Neural cell (in vitro differentiated cells): ENCODE results near the gene PLVAP. TPM values are rescaled to one million over a fixed set of nuclear protein-coding genes. Genes with fewer than 3 reads are reported as not detected.

Experiments
- H2AFZ ChIP-seq: fragments of 200-600, 300-800 bp; sonication (generic), shearing (Covaris generic); 2 replicates; pipeline ENCODE4 v1.6.0; 2014; ENCODE audit warnings: low read depth, mild to moderate bottlenecking, antibody characterized with exemption, low read length, moderate library complexity
- H3F3A ChIP-seq: fragments of 200-600 bp; shearing (Covaris generic); 2 replicates; pipeline ENCODE4 v1.6.1; 2016; ENCODE audit warnings: mild to moderate bottlenecking, moderate library complexity, mixed read lengths, antibody characterized with exemption, low read length; ENCODE audit not compliant: insufficient read depth, poor library complexity, severe bottlenecking
- H3K27ac ChIP-seq: fragments of 200-600, 300-800 bp; sonication (generic), shearing (Covaris generic); 2 replicates; pipeline ENCODE4 v1.5.1; 2014; ENCODE audit warnings: mild to moderate bottlenecking, low read length, moderate library complexity
- H3K27me3 ChIP-seq: fragments of 300-800, 200-600 bp; sonication (generic), shearing (Covaris generic); 2 replicates; pipeline ENCODE4 v1.6.0; 2014; ENCODE audit warnings: mild to moderate bottlenecking, low read depth, low read length, moderate library complexity; ENCODE audit not compliant: insufficient read depth
- H3K36me3 ChIP-seq: fragments of 300-800, 200-600 bp; sonication (generic), shearing (Covaris generic); 2 replicates; pipeline ENCODE4 v1.5.1; 2014; ENCODE audit warnings: mild to moderate bottlenecking, antibody characterized with exemption, low read length, moderate library complexity; ENCODE audit not compliant: insufficient read depth
- H3K4me2 ChIP-seq: fragments of 300-800, 200-600 bp; sonication (generic), shearing (Covaris generic); 2 replicates; pipeline ENCODE4 v1.6.0; 2014; ENCODE audit warnings: mild to moderate bottlenecking, low read length
- H3K4me3 ChIP-seq: fragments of 300-800, 200-600 bp; sonication (generic), shearing (Covaris generic); 2 replicates; pipeline ENCODE4 v1.5.1; 2014; ENCODE audit warnings: mild to moderate bottlenecking, low read length, moderate library complexity
- H3K79me2 ChIP-seq: fragments of 200-600 bp; shearing (Covaris generic); replicated peaks from 2 replicates; pipeline ENCODE4 v1.6.0; 2014; ENCODE audit warnings: mild to moderate bottlenecking, low read length, moderate library complexity; ENCODE audit not compliant: insufficient read depth
- H3K9ac ChIP-seq: fragments of 300-800, 200-600 bp; sonication (generic), shearing (Covaris generic); 2 replicates; pipeline ENCODE4 v1.6.1; 2016; ENCODE audit warnings: mild to moderate bottlenecking, low read length, mixed read lengths
- H3K9me2 ChIP-seq: fragments of 200-600 bp; shearing (Covaris generic); 2 replicates; pipeline ENCODE4 v1.6.1; 2016; ENCODE audit warnings: mild to moderate bottlenecking, low read length, mixed read lengths; ENCODE audit not compliant: insufficient read depth
- H3K9me3 ChIP-seq: fragments of 200-600, 300-800 bp; sonication (generic), shearing (Covaris generic); 2 replicates; pipeline ENCODE4 v1.6.1; 2016; ENCODE audit warnings: mild to moderate bottlenecking, mixed run types, low read length, moderate library complexity, mixed read lengths
- H4K20me1 ChIP-seq: fragments of 200-600 bp; shearing (Covaris generic); 2 replicates; pipeline ENCODE4 v1.6.1; 2016; ENCODE audit warnings: mild to moderate bottlenecking, mixed run types; ENCODE audit not compliant: insufficient read depth
- CTCF ChIP-seq: fragments of 450-650 bp; IDR thresholded peaks from 2 replicates; pipeline ENCODE4 v1.5.1; 2014; ENCODE audit warnings: antibody characterized with exemption, mild to moderate bottlenecking, moderate library complexity; ENCODE audit not compliant: poor library complexity, severe bottlenecking
- EP300 ChIP-seq: fragments of 450-650 bp; conservative IDR thresholded peaks from 2 replicates; pipeline ENCODE4 v1.6.1; 2014; ENCODE audit warnings: antibody characterized with exemption, mild to moderate bottlenecking, moderate library complexity; ENCODE audit not compliant: poor library complexity, severe bottlenecking
- EZH2 ChIP-seq: fragments of 200-600, 300-800 bp; shearing (Covaris generic), sonication (generic); IDR thresholded peaks from 2 replicates; pipeline ENCODE4 v1.6.1; 2014; ENCODE audit warnings: antibody characterized with exemption, low read length, borderline replicate concordance, mild to moderate bottlenecking; ENCODE audit not compliant: insufficient read depth, poor library complexity, severe bottlenecking
- MXI1 ChIP-seq: fragments of 450-650 bp; conservative IDR thresholded peaks from 2 replicates; pipeline ENCODE4 v1.6.1; 2014; ENCODE audit warnings: antibody characterized with exemption, mild to moderate bottlenecking; ENCODE audit not compliant: poor library complexity, severe bottlenecking
- POLR2AphosphoS5 ChIP-seq: IDR thresholded peaks from 2 replicates; pipeline ENCODE4 v1.6.1; 2012
- RAD21 ChIP-seq: fragments of 450-650 bp; conservative IDR thresholded peaks from 2 replicates; pipeline ENCODE4 v1.6.1; 2014; ENCODE audit warnings: antibody characterized with exemption, mild to moderate bottlenecking, moderate library complexity
- REST ChIP-seq: IDR thresholded peaks from 2 replicates; pipeline ENCODE4 v1.6.1; 2012; ENCODE audit warnings: borderline replicate concordance
- SMC3 ChIP-seq: fragments of 450-650 bp; conservative IDR thresholded peaks from 2 replicates; pipeline ENCODE4 v1.6.1; 2014; ENCODE audit warnings: antibody characterized with exemption, mild to moderate bottlenecking, moderate library complexity; ENCODE audit not compliant: poor library complexity
- TAF1 ChIP-seq: IDR thresholded peaks from 2 replicates; pipeline ENCODE4 v1.6.1; 2012; ENCODE audit warnings: low read depth
- polyA plus RNA-seq: library from polyadenylated mRNA; depleted of rRNA; stranded (reverse); fragments of >200 nt; gene quantifications from 2 replicates; pipeline ENCODE4 v1.2.3, GENCODE V29; 2014

Gene PLVAP
- polyA plus RNA-seq, 1 donor from 2014 or later, result not detected

GRCh38 chr19:17357724-17358123 lies 19.4 kb downstream of the PLVAP start:
- TF ChIP-seq MXI1, result no peak
- TF ChIP-seq POLR2AphosphoS5, result no peak
- no peak for TF ChIP-seq EP300
- no peak for TF ChIP-seq REST
- no peak for TF ChIP-seq EZH2
- no peak for TF ChIP-seq TAF1
- TF ChIP-seq RAD21, result no peak
- TF ChIP-seq CTCF, result no peak
- no peak for TF ChIP-seq SMC3
- Histone ChIP-seq H3F3A (no peaks in the 10 kb centered on the region), H3K4me3 (no peak overlapping the region), H3K9me3 (no peaks in the 10 kb centered on the region), H3K36me3 (no peaks in the 10 kb centered on the region), H3K9ac (no peak overlapping the region), H3K9me2 (no peaks in the 10 kb centered on the region), H4K20me1 (no peaks in the 10 kb centered on the region), H2AFZ (no peak overlapping the region), H3K4me2 (no peak overlapping the region), H3K79me2 (no peaks in the 10 kb centered on the region), H3K27ac (no peak overlapping the region), H3K27me3 (no peaks in the 10 kb centered on the region)

- Histone ChIP-seq H2AFZ (no peak overlapping the region), H3K4me2 (no peak overlapping the region), H3K9ac (no peak overlapping the region), H3K27me3 (no peaks in the 10 kb centered on the region), H3F3A (no peaks in the 10 kb centered on the region), H4K20me1 (no peaks in the 10 kb centered on the region), H3K79me2 (no peaks in the 10 kb centered on the region), H3K36me3 (no peaks in the 10 kb centered on the region), H3K9me3 (no peaks in the 10 kb centered on the region), H3K4me3 (no peak overlapping the region), H3K9me2 (no peaks in the 10 kb centered on the region), H3K27ac (no peak overlapping the region)
- TF ChIP-seq EZH2 (no peak), REST (no peak), EP300 (no peak), CTCF (no peak), SMC3 (no peak), TAF1 (no peak), MXI1 (no peak), POLR2AphosphoS5 (no peak), RAD21 (no peak)
Measured at GRCh38 chr19:17357078-17357666, 20.0 kb downstream of the PLVAP start.
